COLO829 (cell line): ENCODE measurements around the gene PPP1R36.
"Not testable (repeated sequence)": the region's sequence is repeated elsewhere in the genome, so short reads cannot be mapped to it uniquely, and the experiment has no call there.

Source experiments
- DNase-seq: peaks from one replicate; pipeline ENCODE4 v3.0.0; 2012; ENCODE audit warnings: low spot score

PPP1R36 gene

GRCh38 chr14:64612971-64613666, 63.4 kb downstream of the PPP1R36 start:
- no peak for DNase-seq

- DNase-seq: no peak
These were observed 64.4 kb downstream of the PPP1R36 start for GRCh38 chr14:64614166-64614565.

- peak; percentile 92 for DNase-seq
These were observed 65.1 kb downstream of the PPP1R36 start for GRCh38 chr14:64614805-64615391.

GRCh38 chr14:64617872-64618408, 68.2 kb downstream of the PPP1R36 start:
- not testable (repeated sequence) for DNase-seq

- no peak for DNase-seq
These were observed 71.1 kb downstream of the PPP1R36 start for GRCh38 chr14:64620910-64621309.

GRCh38 chr14:64623554-64624165, 73.9 kb downstream of the PPP1R36 start:
- no peak for DNase-seq

GRCh38 chr14:64625386-64626232, 75.8 kb downstream of the PPP1R36 start:
- DNase-seq: no peak

- peak; percentile 90 for DNase-seq
These were observed 79.2 kb downstream of the PPP1R36 start for GRCh38 chr14:64628940-64629408.

- DNase-seq: no peak
These were observed 81.0 kb downstream of the PPP1R36 start for GRCh38 chr14:64630778-64631177.

- DNase-seq: not testable (repeated sequence)
These were observed 81.5 kb downstream of the PPP1R36 start for GRCh38 chr14:64631222-64631621.

- no peak for DNase-seq
These were observed 82.3 kb downstream of the PPP1R36 start for GRCh38 chr14:64632056-64632455.

- no peak for DNase-seq
These were observed 84.8 kb downstream of the PPP1R36 start for GRCh38 chr14:64634558-64634957.

- DNase-seq: peak; percentile 72
These were observed 86.6 kb downstream of the PPP1R36 start for GRCh38 chr14:64636208-64636979.

- no peak for DNase-seq
These were observed 87.2 kb downstream of the PPP1R36 start for GRCh38 chr14:64636980-64637429.

GRCh38 chr14:64637735-64638473, 88.1 kb downstream of the PPP1R36 start:
- no peak for DNase-seq

GRCh38 chr14:64638625-64639024, 88.9 kb downstream of the PPP1R36 start:
- no peak for DNase-seq
